Inferior parietal cortex (tissue), 1 donor: ENCODE results near the gene ZNF236.
"Not testable (repeated sequence)": the region's sequence is repeated elsewhere in the genome, so short reads cannot be mapped to it uniquely, and the experiment has no call there.

Experiments
- DNase-seq: peaks from one replicate; pipeline ENCODE4 v3.0.0-alpha.2; 2016; ENCODE audit errors: extremely low spot score

Gene ZNF236

GRCh38 chr18:76822506-76823160, at the start of gene ZNF236:
ZNF236 (plus strand) TSS chr18:76822557; CDS start chr18:76822608, 51 bp downstream.
- peak; percentile 41 for DNase-seq

- DNase-seq, result no peak
These were observed 49.7 kb upstream of the ZNF236 start for GRCh38 chr18:76772665-76773064.

- DNase-seq, result not testable (repeated sequence)
These were observed 45.3 kb upstream of the ZNF236 start for GRCh38 chr18:76777036-76777435.

- DNase-seq, result no peak
These were observed 38.4 kb upstream of the ZNF236 start for GRCh38 chr18:76783786-76784484.

- no peak for DNase-seq
These were observed 36.5 kb upstream of the ZNF236 start for GRCh38 chr18:76785872-76786271.

GRCh38 chr18:76788571-76789317, 33.6 kb upstream of the ZNF236 start:
- DNase-seq, result no peak

- no peak for DNase-seq
These were observed 31.3 kb upstream of the ZNF236 start for GRCh38 chr18:76791106-76791505.

GRCh38 chr18:76791642-76792041, 30.7 kb upstream of the ZNF236 start:
- DNase-seq, result no peak

- DNase-seq, result no peak
These were observed 28.0 kb upstream of the ZNF236 start for GRCh38 chr18:76794326-76794725.

GRCh38 chr18:76801567-76802505, 20.5 kb upstream of the ZNF236 start:
- peak; percentile 57 for DNase-seq

GRCh38 chr18:76803413-76803812, 18.9 kb upstream of the ZNF236 start:
- no peak for DNase-seq

- DNase-seq, result peak; percentile 72
These were observed 18.5 kb upstream of the ZNF236 start for GRCh38 chr18:76803814-76804213.

GRCh38 chr18:76805221-76805620, 17.1 kb upstream of the ZNF236 start:
- no peak for DNase-seq

- no peak for DNase-seq
These were observed 16.1 kb upstream of the ZNF236 start for GRCh38 chr18:76806301-76806700.

GRCh38 chr18:76808561-76808960, 13.8 kb upstream of the ZNF236 start:
- no peak for DNase-seq

- not testable (repeated sequence) for DNase-seq
These were observed 10.8 kb upstream of the ZNF236 start for GRCh38 chr18:76811530-76811929.

- no peak for DNase-seq
These were observed 8.1 kb upstream of the ZNF236 start for GRCh38 chr18:76814256-76814655.

GRCh38 chr18:76816127-76816526, 6.2 kb upstream of the ZNF236 start:
- no peak for DNase-seq

- DNase-seq, result no peak
These were observed 4.3 kb upstream of the ZNF236 start for GRCh38 chr18:76817888-76818611.

GRCh38 chr18:76819411-76820136, 2.8 kb upstream of the ZNF236 start:
- DNase-seq, result no peak
